Measurements from ENCODE around the gene IL17RB.

IL17RB gene

DNA sequence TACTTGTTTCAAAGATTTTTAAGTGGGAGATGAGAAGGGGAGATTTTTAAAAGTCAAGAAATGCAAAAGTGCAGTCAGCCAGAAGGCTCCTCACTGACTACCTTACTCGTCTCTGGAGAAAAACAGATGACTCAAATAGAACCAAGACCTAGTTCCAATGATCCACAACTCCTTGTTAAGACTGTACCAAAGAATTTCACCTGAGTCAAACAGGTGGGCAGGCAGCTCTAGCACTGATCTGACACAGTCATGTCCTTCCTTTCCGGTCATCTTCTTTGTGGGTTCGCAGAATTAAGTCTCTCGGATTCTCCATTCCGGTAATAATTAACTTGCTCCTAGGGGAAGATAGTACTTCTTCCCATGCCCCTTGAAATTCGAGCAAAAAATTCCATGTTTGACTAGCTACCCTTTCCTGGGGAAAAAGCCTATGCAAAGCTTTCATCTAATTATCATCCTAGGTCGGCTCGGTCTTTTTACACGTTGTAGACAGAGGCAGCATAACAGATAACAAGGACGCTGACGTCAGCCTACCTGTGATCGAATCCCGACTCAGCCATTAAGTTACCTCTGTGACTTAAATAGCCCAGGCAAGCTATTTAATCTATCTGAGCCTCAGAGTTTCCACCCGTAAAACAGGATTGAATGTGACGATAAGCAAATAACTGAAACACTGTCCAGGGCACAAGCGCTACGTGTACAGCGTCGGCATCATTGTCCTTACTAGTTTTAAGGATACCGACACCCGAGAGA lies 44.5 kb downstream of the IL17RB start:
- Histone ChIP-seq H3K4me1 (ENCODE audit: control insufficient read depth, insufficient read depth, low read length, poor library complexity, severe bottlenecking) (no peaks in the 10 kb centered on the region), H3K27ac (ENCODE audit: low read depth, low read length, severe bottlenecking) (peak overlapping the region; percentile 94), H3K36me3 (ENCODE audit: control insufficient read depth, insufficient read depth, low read length) (peaks cover 25% of the 10 kb centered on the region), H3K4me3 (ENCODE audit: extremely low read depth, insufficient read depth, low read length, poor library complexity, severe bottlenecking) (peak overlapping the region; percentile 86), H3K9me3 (ENCODE audit: control insufficient read depth, low read length) (no peaks in the 10 kb centered on the region)
- 7 to 8% methylated on average over 16 to 21 of the region's 21 CpGs for WGBS, 2 experiments (ENCODE audit: insufficient coverage in 2 of 2)

DNA sequence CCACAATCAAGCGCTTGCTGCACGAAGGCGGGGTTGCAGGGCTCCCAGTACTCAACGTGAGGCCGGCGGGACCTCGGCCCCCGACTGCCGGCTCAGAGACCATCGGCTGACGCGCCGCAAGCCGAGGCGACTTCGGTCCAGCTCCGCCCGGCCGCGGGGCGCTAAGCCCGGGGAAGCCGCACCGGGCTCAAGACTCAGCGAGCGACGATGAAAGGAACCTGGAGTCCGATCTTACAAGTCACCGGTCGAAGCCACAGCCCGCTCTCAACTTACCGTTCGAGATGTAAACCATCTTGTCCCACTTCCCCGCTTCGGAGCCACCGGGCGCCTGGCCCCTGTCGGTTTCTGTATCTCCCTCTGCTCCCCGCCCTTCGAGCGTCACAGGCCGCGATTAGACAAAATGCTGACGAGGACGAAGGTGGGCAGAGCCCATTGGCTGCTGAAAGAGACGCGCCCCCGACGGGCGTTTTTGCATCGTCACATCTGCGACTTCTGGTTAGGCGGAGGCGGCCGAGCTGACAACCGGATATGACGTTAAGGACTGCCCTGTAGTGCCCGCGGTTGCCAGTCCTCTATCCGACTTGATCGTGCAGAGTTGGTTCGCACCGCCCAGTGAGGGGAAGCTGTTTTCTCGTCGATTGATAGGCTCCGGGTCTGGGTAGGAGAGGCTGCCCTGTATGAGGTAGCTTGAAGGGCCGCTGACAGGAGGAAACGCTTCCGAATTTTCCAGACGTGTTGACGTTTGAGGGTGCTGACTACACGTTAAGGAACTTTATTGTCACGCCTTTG lies 45.3 kb downstream of the IL17RB start, which contains the start of gene SELENOK:
TSS of gene SELENOK (minus strand) at position 363 of the 789 bp plus-strand sequence.
- Histone ChIP-seq H3K9me3 (ENCODE audit: control insufficient read depth, low read length) (no peaks in the 10 kb centered on the region), H3K4me3 (ENCODE audit: extremely low read depth, insufficient read depth, low read length, poor library complexity, severe bottlenecking) (peak within 1 kb of the TSS; percentile 86), H3K36me3 (ENCODE audit: control insufficient read depth, insufficient read depth, low read length) (peaks cover 19% of the 10 kb centered on the region), H3K27ac (ENCODE audit: low read depth, low read length, severe bottlenecking) (peak within 1 kb of the TSS; percentile 94), H3K4me1 (ENCODE audit: control insufficient read depth, insufficient read depth, low read length, poor library complexity, severe bottlenecking) (no peaks in the 10 kb centered on the region)
- 0 to 1% methylated on average over 66 to 67 of the region's 73 CpGs for WGBS, 2 experiments (ENCODE audit: insufficient coverage in 2 of 2)

DNA sequence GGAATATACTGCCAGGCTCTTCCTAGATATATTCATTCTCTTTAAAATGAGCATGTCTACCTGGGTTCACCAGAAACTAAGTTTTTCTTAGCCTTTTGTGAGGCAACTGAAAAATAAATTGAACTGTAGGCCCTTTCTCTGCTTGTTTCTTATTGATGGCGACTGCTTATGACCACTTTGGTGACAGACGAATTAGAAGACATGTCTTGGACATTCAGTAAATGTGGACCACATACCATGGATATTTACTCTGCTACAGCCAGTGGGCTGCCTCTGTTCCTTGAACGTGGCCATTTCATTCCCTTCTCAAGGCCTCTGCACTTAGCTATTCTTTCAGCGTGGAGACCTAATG lies 45.9 kb downstream of the IL17RB start:
- Histone ChIP-seq H3K4me3 (ENCODE audit: extremely low read depth, insufficient read depth, low read length, poor library complexity, severe bottlenecking) (peak overlapping the region; percentile 86), H3K27ac (ENCODE audit: low read depth, low read length, severe bottlenecking) (peak overlapping the region; percentile 94), H3K9me3 (ENCODE audit: control insufficient read depth, low read length) (no peaks in the 10 kb centered on the region), H3K4me1 (ENCODE audit: control insufficient read depth, insufficient read depth, low read length, poor library complexity, severe bottlenecking) (no peaks in the 10 kb centered on the region), H3K36me3 (ENCODE audit: control insufficient read depth, insufficient read depth, low read length) (peaks cover 13% of the 10 kb centered on the region)
- 65 to 74% methylated on average over 4 of the region's 4 CpGs for WGBS, 2 experiments (ENCODE audit: insufficient coverage in 2 of 2)

- Histone ChIP-seq H3K4me3 (ENCODE audit: extremely low read depth, insufficient read depth, low read length, poor library complexity, severe bottlenecking) (no peak overlapping the region), H3K9me3 (ENCODE audit: control insufficient read depth, low read length) (no peaks in the 10 kb centered on the region), H3K4me1 (ENCODE audit: control insufficient read depth, insufficient read depth, low read length, poor library complexity, severe bottlenecking) (no peaks in the 10 kb centered on the region), H3K36me3 (ENCODE audit: control insufficient read depth, insufficient read depth, low read length) (no peaks in the 10 kb centered on the region), H3K27ac (ENCODE audit: low read depth, low read length, severe bottlenecking) (no peak overlapping the region)
- 60 to 70% methylated on average over 1 of the region's 2 CpGs for WGBS, 2 experiments (ENCODE audit: insufficient coverage in 2 of 2)
Observed at GRCh38 chr3:53899750-53900149, 53.4 kb downstream of the IL17RB start.

DNA sequence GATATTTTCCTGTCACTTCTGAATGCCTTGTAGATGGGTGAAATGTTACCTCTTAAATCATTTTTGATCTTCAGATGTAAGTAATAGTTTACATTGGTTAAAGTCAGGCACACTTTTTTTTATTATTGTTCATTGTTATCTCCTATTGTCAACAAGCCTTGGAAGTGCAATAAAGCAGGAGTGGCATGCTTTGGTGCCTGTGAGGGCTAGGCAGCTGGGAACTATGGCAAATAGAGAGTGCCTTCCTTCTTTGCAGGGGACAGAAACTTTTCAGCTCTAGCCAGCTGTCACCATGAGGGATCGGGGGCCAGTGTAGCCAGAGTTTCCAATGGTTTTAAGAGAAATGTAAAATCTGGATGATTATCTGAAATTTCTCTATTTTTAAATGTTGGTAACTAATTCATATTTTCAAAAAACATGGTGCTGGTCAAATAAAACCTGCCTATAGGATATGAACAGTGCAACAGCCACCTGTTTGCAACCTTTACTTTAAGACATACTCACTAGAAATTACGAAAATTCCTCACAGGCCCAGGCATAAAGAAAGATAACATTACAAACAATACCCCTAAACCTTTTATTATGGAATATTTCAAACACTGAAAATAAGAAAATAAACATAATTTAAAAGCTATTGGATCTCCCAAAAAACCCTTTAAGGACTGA lies 54.4 kb downstream of the IL17RB start:
- no peaks in the 10 kb centered on the region for H3K36me3 ChIP-seq (ENCODE audit: control insufficient read depth, insufficient read depth, low read length)
- H3K4me3 ChIP-seq (ENCODE audit: extremely low read depth, insufficient read depth, low read length, poor library complexity, severe bottlenecking) = no peak overlapping the region
- no peaks in the 10 kb centered on the region for H3K9me3 ChIP-seq (ENCODE audit: control insufficient read depth, low read length)
- no peak overlapping the region for H3K27ac ChIP-seq (ENCODE audit: low read depth, low read length, severe bottlenecking)
- no peaks in the 10 kb centered on the region for H3K4me1 ChIP-seq (ENCODE audit: control insufficient read depth, insufficient read depth, low read length, poor library complexity, severe bottlenecking)
- 80% methylated on average over 1 of the region's 2 CpGs; no CpG with 5 or more reads in 1 of the 2 experiments for WGBS, 2 experiments (ENCODE audit: insufficient coverage in 2 of 2)

DNA sequence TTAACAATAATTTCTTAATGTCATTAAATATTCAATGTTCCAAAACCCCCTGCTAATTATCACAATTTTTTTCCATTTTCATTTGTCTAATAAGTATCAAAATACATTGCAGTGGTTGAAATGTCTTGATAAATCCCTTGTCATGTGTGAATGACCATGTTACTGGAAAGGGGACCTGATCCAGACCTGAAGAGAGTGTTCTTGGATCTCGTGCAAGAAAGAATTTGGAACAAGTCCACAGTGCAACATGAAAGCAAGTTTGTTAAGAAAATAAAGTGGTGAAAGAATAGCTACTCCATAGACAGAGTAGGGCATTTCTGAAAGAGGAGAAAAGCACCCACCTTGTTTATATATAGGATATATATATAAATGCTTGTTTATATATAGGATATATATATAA lies 55.7 kb downstream of the IL17RB start:
- WGBS, 2 experiments (ENCODE audit: insufficient coverage in 2 of 2) = 86% methylated on average over 1 of the region's 1 CpG; no CpG with 5 or more reads in 1 of the 2 experiments
- no peak overlapping the region for H3K27ac ChIP-seq (ENCODE audit: low read depth, low read length, severe bottlenecking)
- H3K36me3 ChIP-seq (ENCODE audit: control insufficient read depth, insufficient read depth, low read length) = no peaks in the 10 kb centered on the region
- no peaks in the 10 kb centered on the region for H3K4me1 ChIP-seq (ENCODE audit: control insufficient read depth, insufficient read depth, low read length, poor library complexity, severe bottlenecking)
- no peaks in the 10 kb centered on the region for H3K9me3 ChIP-seq (ENCODE audit: control insufficient read depth, low read length)
- H3K4me3 ChIP-seq (ENCODE audit: extremely low read depth, insufficient read depth, low read length, poor library complexity, severe bottlenecking) = no peak overlapping the region

DNA sequence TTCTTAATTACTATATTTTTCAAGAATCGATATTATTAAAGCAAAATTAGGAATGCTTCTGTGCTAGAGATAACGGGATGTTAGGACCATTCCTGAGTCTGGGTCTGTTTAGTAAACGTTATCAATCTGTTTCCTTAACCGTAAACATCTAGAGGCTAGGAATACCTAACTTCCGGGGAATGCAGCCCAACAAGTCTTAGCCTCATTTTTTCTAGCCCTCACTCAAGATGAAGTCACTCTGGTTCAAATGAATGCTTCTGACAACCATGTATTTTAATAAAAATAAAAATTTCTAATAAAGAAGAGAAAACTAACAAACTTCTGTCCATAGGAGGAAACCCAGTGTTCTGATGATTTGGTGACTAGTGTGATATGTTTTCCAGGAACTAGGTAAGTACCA lies 56.3 kb downstream of the IL17RB start:
- WGBS, 2 experiments (ENCODE audit: insufficient coverage in 2 of 2) = 84% methylated on average over 3 to 4 of the region's 5 CpGs
- Histone ChIP-seq H3K36me3 (ENCODE audit: control insufficient read depth, insufficient read depth, low read length) (no peaks in the 10 kb centered on the region), H3K9me3 (ENCODE audit: control insufficient read depth, low read length) (no peaks in the 10 kb centered on the region), H3K4me3 (ENCODE audit: extremely low read depth, insufficient read depth, low read length, poor library complexity, severe bottlenecking) (no peak overlapping the region), H3K27ac (ENCODE audit: low read depth, low read length, severe bottlenecking) (no peak overlapping the region), H3K4me1 (ENCODE audit: control insufficient read depth, insufficient read depth, low read length, poor library complexity, severe bottlenecking) (no peaks in the 10 kb centered on the region)

GRCh38 chr3:53913401-53913800 lies 67.0 kb downstream of the IL17RB start:
- Histone ChIP-seq H3K36me3 (ENCODE audit: control insufficient read depth, insufficient read depth, low read length) (no peaks in the 10 kb centered on the region), H3K4me3 (ENCODE audit: extremely low read depth, insufficient read depth, low read length, poor library complexity, severe bottlenecking) (no peak overlapping the region), H3K27ac (ENCODE audit: low read depth, low read length, severe bottlenecking) (no peak overlapping the region), H3K4me1 (ENCODE audit: control insufficient read depth, insufficient read depth, low read length, poor library complexity, severe bottlenecking) (no peaks in the 10 kb centered on the region), H3K9me3 (ENCODE audit: control insufficient read depth, low read length) (no peaks in the 10 kb centered on the region)
- WGBS, 2 experiments (ENCODE audit: insufficient coverage in 2 of 2) = 90 to 97% methylated on average over 7 of the region's 8 CpGs
